HepG2 (cell line): Measurements from ENCODE around the gene SNRPD2. TPM values are rescaled to one million over a fixed set of nuclear protein-coding genes. Genes with fewer than 3 reads are reported as not detected.

ENCODE experiments used
- ARNT2 ChIP-seq: sonication (generic); formaldehyde crosslinking; IDR thresholded peaks from 2 replicates; pipeline ENCODE4 v1.8.0; 2022; ENCODE audit warnings: mild to moderate bottlenecking, low read depth, missing genetic modification reagents, moderate library complexity
- DR1 ChIP-seq: sonication (generic); formaldehyde crosslinking; IDR thresholded peaks from 2 replicates; pipeline ENCODE4 v1.8.0; 2021; ENCODE audit warnings: mild to moderate bottlenecking, missing genetic modification reagents, inconsistent platforms
- HNF4A ChIP-seq: sonication (generic); formaldehyde crosslinking; IDR thresholded peaks from 2 replicates; pipeline ENCODE4 v1.4.0; 2020; ENCODE audit warnings: missing genetic modification reagents
- IRF1 ChIP-seq: sonication (generic); formaldehyde crosslinking; IDR thresholded peaks from 2 replicates; pipeline ENCODE4 v1.4.0; 2020; ENCODE audit warnings: low read depth, mild to moderate bottlenecking, missing genetic modification reagents
- KAT2B ChIP-seq: fragments of 150-350 bp; IDR thresholded peaks from 2 replicates; pipeline ENCODE4 v1.6.1; 2014; ENCODE audit warnings: low read depth, low read length, borderline replicate concordance
- MXI1 ChIP-seq: IDR thresholded peaks from 3 replicates; pipeline ENCODE4 v1.6.1; 2012; ENCODE audit warnings: low read depth, low read length, inconsistent platforms, borderline replicate concordance
- NFATC3 ChIP-seq: sonication (generic); formaldehyde crosslinking; IDR thresholded peaks from 2 replicates; pipeline ENCODE4 v1.5.1; 2020; ENCODE audit warnings: mild to moderate bottlenecking, missing genetic modification reagents
- NONO ChIP-seq, 2 experiments: fragments of 450-650 bp in 1 of 2; sonication (generic) in 1 of 2; formaldehyde crosslinking in 1 of 2; IDR thresholded peaks in 1 of 2; conservative IDR thresholded peaks in 1 of 2; 2 replicates each; pipeline versions ENCODE4 v1.6.1 to v1.8.0; 2017 to 2022; ENCODE audit warnings: mild to moderate bottlenecking in 1 of 2, missing genetic modification reagents in 1 of 2, moderate library complexity in 1 of 2
- PHF20 ChIP-seq: sonication (generic); formaldehyde crosslinking; IDR thresholded peaks from 2 replicates; pipeline ENCODE4 v1.5.0; 2020; ENCODE audit warnings: mild to moderate bottlenecking, missing genetic modification reagents
- PHF8 ChIP-seq: sonication (generic); formaldehyde crosslinking; IDR thresholded peaks from 2 replicates; pipeline ENCODE4 v1.5.0; 2020; ENCODE audit warnings: missing genetic modification reagents
- SNAPC4 ChIP-seq: sonication (generic); formaldehyde crosslinking; IDR thresholded peaks from 2 replicates; pipeline ENCODE4 v1.4.0; 2020; ENCODE audit warnings: mild to moderate bottlenecking, missing genetic modification reagents
- SPEN ChIP-seq: sonication (generic); formaldehyde crosslinking; IDR thresholded peaks from 2 replicates; pipeline ENCODE4 v1.5.1; 2020; ENCODE audit warnings: low read depth, mild to moderate bottlenecking, missing genetic modification reagents
- TBX2 ChIP-seq: sonication (generic); formaldehyde crosslinking; IDR thresholded peaks from 2 replicates; pipeline ENCODE4 v1.5.0; 2020; ENCODE audit warnings: missing genetic modification reagents, mild to moderate bottlenecking, borderline replicate concordance
- ZBTB7A ChIP-seq: sonication (generic); formaldehyde crosslinking; IDR thresholded peaks from 2 replicates; pipeline ENCODE4 v1.8.0; 2022; ENCODE audit warnings: mild to moderate bottlenecking, missing genetic modification reagents
- ZNF143 ChIP-seq: sonication (generic); formaldehyde crosslinking; IDR thresholded peaks from 2 replicates; pipeline ENCODE4 v1.4.0; 2020; ENCODE audit warnings: missing genetic modification reagents
- ZNF563 ChIP-seq: sonication (generic); formaldehyde crosslinking; IDR thresholded peaks from 2 replicates; pipeline ENCODE4 v1.8.0; 2022; ENCODE audit warnings: mild to moderate bottlenecking, moderate library complexity, missing genetic modification reagents
- ZNF746 ChIP-seq: sonication (generic); formaldehyde crosslinking; IDR thresholded peaks from 2 replicates; pipeline ENCODE4 v1.8.0; 2022; ENCODE audit warnings: mild to moderate bottlenecking, missing genetic modification reagents
- ZZZ3 ChIP-seq: sonication (generic); formaldehyde crosslinking; IDR thresholded peaks from 2 replicates; pipeline ENCODE4 v1.4.0; 2020; ENCODE audit warnings: missing genetic modification reagents, mild to moderate bottlenecking, borderline replicate concordance
- polyA plus RNA-seq, 8 experiments: library from polyadenylated mRNA; depleted of rRNA in 3 of 8; stranded (reverse) in 7 of 8; unstranded in 1 of 8; fragments of >200 nt; fragmentation: Illumina TruSeq in 4 of 8; extraction: Trizol in 4 of 8; gene quantifications; 2 replicates each; pipeline versions ENCODE4 v1.2.1 to v1.2.3, GENCODE V29; 2011 to 2016; ENCODE audit warnings: low read depth in 4 of 8, missing spikeins in 1 of 8, mixed read lengths in 1 of 8; ENCODE audit not compliant: insufficient read depth in 1 of 8
- total RNA-seq, 5 experiments: library from RNA; depleted of rRNA; stranded (reverse); fragments of >200 nt; fragmentation: Illumina TruSeq; extraction: Trizol; gene quantifications; 2 replicates each; pipeline ENCODE4 v1.2.3, GENCODE V29; 2016; ENCODE audit warnings: low read depth in 1 of 5
- TF ChIP-seq, protein P1 (sequence below): sonication (generic); formaldehyde crosslinking; IDR thresholded peaks from 2 replicates; pipeline ENCODE4 v1.4.0; 2020; ENCODE audit warnings: missing genetic modification reagents, borderline replicate concordance

Gene SNRPD2
- total and polyA plus RNA-seq, 2 of the 13 experiments (the other 11 are each of a cell fraction or from before 2014, with no cell fraction given), result 299 to 485 TPM

DNA sequence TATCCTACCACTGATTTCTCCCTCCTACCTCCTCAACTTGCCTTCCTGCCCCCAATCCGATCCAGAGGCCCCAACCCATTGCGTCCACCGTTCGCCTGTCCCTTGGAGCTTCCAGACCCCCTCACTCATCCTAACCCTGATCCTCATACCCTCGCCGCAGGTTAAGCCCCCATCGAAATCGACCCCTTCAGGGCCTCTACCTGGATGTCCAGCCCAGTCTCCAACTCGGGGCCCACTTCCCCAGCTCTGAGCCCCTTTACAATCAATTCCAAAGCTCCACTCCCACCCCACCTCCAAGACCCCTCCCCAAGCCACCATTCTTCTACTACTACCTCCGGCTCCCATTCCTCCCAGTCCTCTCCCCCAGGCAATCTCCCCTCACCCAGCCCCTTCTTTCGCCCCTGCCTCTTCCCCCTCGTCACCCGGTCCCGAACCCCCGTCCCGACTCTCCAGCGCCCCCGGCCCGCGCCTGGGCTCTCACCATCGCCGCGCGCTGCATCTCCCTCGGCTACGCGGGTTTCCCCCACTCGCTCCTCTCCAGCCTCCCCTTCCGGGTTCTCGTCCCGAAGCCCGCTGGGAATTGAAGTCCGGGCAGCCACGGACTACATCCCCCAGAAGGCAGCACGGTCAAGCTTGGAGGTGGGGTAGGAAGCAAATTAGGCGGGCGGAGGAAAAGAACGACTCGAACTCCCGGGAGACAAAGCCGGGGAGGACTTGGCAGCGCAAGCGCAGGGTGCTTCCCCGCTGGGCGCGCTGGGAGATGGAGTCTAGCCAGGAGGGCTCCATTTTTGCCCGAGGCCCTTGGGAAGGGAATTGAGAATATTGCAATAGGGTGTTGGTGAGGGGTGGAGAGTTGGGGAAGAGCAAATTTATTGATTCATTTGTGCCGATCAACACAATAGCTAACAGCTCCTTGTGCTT lies 38.9 kb upstream of the SNRPD2 start, which contains the start of gene FBXO46 (continued):
- TF ChIP-seq SNAPC4 (CRISPR knock-in tag) (peak; percentile 35; the same call in 1 of the 2 replicates), ZNF746 (CRISPR knock-in tag) (peak; percentile 64; the same call in 1 of the 2 replicates), IRF1 (CRISPR knock-in tag) (no peak), ARNT2 (CRISPR knock-in tag) (peak; percentile 50; the same call in 1 of the 2 replicates), ZZZ3 (0 out of 2 replicates have a peak, but pooled peaks have one; percentile 46), ZNF143 (CRISPR knock-in tag) (peak; percentile 93), SPEN (CRISPR knock-in tag) (peak; percentile 82), ZNF563 (peak; percentile 89), NONO (IDR thresholded peaks at IDR 0.05) (no peak), NONO (CRISPR knock-in tag; conservative IDR thresholded peaks at IDR 0.05) (peak; percentile 85), DR1 (CRISPR knock-in tag) (peak; percentile 24; the same call in 1 of the 2 replicates), ZBTB7A (0 out of 2 replicates have a peak, but pooled peaks have one; percentile 39), PHF20 (CRISPR knock-in tag) (peak; percentile 81), TBX2 (CRISPR knock-in tag) (peak; percentile 45; the same call in 1 of the 2 replicates), NFATC3 (CRISPR knock-in tag) (peak; percentile 53; the same call in 1 of the 2 replicates), HNF4A (CRISPR knock-in tag) (peak; percentile 13; the same call in 1 of the 2 replicates), PHF8 (CRISPR knock-in tag) (peak; percentile 44; the same call in 1 of the 2 replicates), KAT2B (no peak), MXI1 (peak; percentile 84; the same call in 1 of the 3 replicates)
- TF ChIP-seq, protein P1, sequence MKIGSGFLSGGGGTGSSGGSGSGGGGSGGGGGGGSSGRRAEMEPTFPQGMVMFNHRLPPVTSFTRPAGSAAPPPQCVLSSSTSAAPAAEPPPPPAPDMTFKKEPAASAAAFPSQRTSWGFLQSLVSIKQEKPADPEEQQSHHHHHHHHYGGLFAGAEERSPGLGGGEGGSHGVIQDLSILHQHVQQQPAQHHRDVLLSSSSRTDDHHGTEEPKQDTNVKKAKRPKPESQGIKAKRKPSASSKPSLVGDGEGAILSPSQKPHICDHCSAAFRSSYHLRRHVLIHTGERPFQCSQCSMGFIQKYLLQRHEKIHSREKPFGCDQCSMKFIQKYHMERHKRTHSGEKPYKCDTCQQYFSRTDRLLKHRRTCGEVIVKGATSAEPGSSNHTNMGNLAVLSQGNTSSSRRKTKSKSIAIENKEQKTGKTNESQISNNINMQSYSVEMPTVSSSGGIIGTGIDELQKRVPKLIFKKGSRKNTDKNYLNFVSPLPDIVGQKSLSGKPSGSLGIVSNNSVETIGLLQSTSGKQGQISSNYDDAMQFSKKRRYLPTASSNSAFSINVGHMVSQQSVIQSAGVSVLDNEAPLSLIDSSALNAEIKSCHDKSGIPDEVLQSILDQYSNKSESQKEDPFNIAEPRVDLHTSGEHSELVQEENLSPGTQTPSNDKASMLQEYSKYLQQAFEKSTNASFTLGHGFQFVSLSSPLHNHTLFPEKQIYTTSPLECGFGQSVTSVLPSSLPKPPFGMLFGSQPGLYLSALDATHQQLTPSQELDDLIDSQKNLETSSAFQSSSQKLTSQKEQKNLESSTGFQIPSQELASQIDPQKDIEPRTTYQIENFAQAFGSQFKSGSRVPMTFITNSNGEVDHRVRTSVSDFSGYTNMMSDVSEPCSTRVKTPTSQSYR, result peak; percentile 17; the same call in 1 of the 2 replicates
